ENCODE measurements around the gene EML1.

DNA sequence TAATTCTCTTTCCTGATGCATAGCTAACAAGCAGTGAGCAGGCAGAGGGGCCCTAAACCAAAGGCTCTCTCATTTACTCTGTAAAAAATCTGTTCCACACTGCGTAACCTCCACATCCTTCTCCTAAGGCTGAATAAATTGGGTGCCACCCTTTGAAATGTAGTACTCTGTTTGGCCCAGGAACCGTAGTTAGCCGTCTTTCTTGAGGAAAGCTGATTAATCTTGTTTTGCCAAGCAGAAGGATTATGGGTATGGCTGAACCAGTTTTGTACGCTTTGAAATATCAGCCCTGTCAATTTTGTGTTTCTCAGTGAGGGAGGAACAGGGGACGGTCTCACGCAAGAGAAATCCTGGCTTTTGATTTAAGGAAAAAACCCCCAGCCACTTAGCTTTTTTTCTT lies 19.7 kb downstream of the EML1 start:
- TF ChIP-seq, protein P1, sequence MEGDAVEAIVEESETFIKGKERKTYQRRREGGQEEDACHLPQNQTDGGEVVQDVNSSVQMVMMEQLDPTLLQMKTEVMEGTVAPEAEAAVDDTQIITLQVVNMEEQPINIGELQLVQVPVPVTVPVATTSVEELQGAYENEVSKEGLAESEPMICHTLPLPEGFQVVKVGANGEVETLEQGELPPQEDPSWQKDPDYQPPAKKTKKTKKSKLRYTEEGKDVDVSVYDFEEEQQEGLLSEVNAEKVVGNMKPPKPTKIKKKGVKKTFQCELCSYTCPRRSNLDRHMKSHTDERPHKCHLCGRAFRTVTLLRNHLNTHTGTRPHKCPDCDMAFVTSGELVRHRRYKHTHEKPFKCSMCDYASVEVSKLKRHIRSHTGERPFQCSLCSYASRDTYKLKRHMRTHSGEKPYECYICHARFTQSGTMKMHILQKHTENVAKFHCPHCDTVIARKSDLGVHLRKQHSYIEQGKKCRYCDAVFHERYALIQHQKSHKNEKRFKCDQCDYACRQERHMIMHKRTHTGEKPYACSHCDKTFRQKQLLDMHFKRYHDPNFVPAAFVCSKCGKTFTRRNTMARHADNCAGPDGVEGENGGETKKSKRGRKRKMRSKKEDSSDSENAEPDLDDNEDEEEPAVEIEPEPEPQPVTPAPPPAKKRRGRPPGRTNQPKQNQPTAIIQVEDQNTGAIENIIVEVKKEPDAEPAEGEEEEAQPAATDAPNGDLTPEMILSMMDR (conservative IDR thresholded peaks at IDR 0.05) = no peak
- TF ChIP-seq ZFX (IDR thresholded peaks at IDR 0.05) = no peak

Measured in C4-2B (cell line).